BE2C (cell line): ENCODE data around the gene ARID5B.

Source experiments
- DNase-seq: peaks from one replicate; pipeline ENCODE4 v3.0.0-alpha.2; 2020
- H3K27me3 ChIP-seq: fragments of 250-450 bp; sonication (Bioruptor Pico); 2 replicates; pipeline ENCODE4 v1.5.1; 2020; ENCODE audit warnings: mild to moderate bottlenecking
- H3K36me3 ChIP-seq: fragments of 250-450 bp; sonication (Bioruptor Pico); 2 replicates; pipeline ENCODE4 v1.5.1; 2020; ENCODE audit warnings: mild to moderate bottlenecking
- H3K4me1 ChIP-seq: fragments of 250-450 bp; sonication (Bioruptor Pico); 2 replicates; pipeline ENCODE4 v1.5.1; 2020
- H3K4me3 ChIP-seq: 2 replicates; pipeline ENCODE4 v1.5.1; 2011; ENCODE audit warnings: low read depth, low read length
- H3K9me3 ChIP-seq: fragments of 250-450 bp; sonication (Bioruptor Pico); 2 replicates; pipeline ENCODE4 v1.5.1; 2020
- CTCF ChIP-seq: IDR thresholded peaks from 2 replicates; pipeline ENCODE4 v1.5.1; 2012; ENCODE audit warnings: mild to moderate bottlenecking, low read depth, low read length

The ARID5B gene

GRCh38 chr10:62113680-62114079 lies 212.2 kb downstream of the ARID5B start:
- Histone ChIP-seq H3K36me3 (no peaks in the 10 kb centered on the region), H3K9me3 (no peaks in the 10 kb centered on the region), H3K27me3 (no peaks in the 10 kb centered on the region), H3K4me1 (no peaks in the 10 kb centered on the region), H3K4me3 (no peak overlapping the region)
- no peak for TF ChIP-seq CTCF
- DNase-seq: no peak

- no peaks in the 10 kb centered on the region for H3K36me3 ChIP-seq
- no peak for DNase-seq
- no peak overlapping the region for H3K4me3 ChIP-seq
- H3K9me3 ChIP-seq: no peaks in the 10 kb centered on the region
- no peaks in the 10 kb centered on the region for H3K27me3 ChIP-seq
- no peak for TF ChIP-seq CTCF
- no peaks in the 10 kb centered on the region for H3K4me1 ChIP-seq
These were observed 213.8 kb downstream of the ARID5B start for GRCh38 chr10:62115321-62115720.

- Histone ChIP-seq H3K4me3 (no peak overlapping the region), H3K27me3 (no peaks in the 10 kb centered on the region), H3K36me3 (no peaks in the 10 kb centered on the region), H3K9me3 (no peaks in the 10 kb centered on the region), H3K4me1 (no peaks in the 10 kb centered on the region)
- DNase-seq: no peak
- no peak for TF ChIP-seq CTCF
These were observed 214.3 kb downstream of the ARID5B start for GRCh38 chr10:62115842-62116241.

- no peak overlapping the region for H3K4me3 ChIP-seq
- H3K4me1 ChIP-seq: no peaks in the 10 kb centered on the region
- no peak for TF ChIP-seq CTCF
- DNase-seq: no peak
- no peaks in the 10 kb centered on the region for H3K36me3 ChIP-seq
- H3K9me3 ChIP-seq: no peaks in the 10 kb centered on the region
- H3K27me3 ChIP-seq: no peaks in the 10 kb centered on the region
These were observed 215.4 kb downstream of the ARID5B start for GRCh38 chr10:62116896-62117295.

GRCh38 chr10:62121187-62121530 lies 219.7 kb downstream of the ARID5B start:
- Histone ChIP-seq H3K27me3 (no peaks in the 10 kb centered on the region), H3K36me3 (no peaks in the 10 kb centered on the region), H3K4me1 (no peaks in the 10 kb centered on the region), H3K9me3 (no peaks in the 10 kb centered on the region), H3K4me3 (no peak overlapping the region)
- TF ChIP-seq CTCF: no peak
- DNase-seq: no peak

GRCh38 chr10:62127975-62128374 lies 226.5 kb downstream of the ARID5B start:
- Histone ChIP-seq H3K4me1 (no peaks in the 10 kb centered on the region), H3K4me3 (no peak overlapping the region), H3K9me3 (no peaks in the 10 kb centered on the region), H3K36me3 (no peaks in the 10 kb centered on the region), H3K27me3 (no peaks in the 10 kb centered on the region)
- no peak for DNase-seq
- no peak for TF ChIP-seq CTCF
